SK-N-SH (cell line): Measurements from ENCODE around the gene NELFB.

Experiments
- CTCF ChIP-seq: fragments of 200-600 bp; sonication (generic); IDR thresholded peaks from 2 replicates; pipeline ENCODE4 v1.6.1; 2017; ENCODE audit warnings: antibody characterized with exemption, mild to moderate bottlenecking, moderate library complexity
- ELF1 ChIP-seq: IDR thresholded peaks from 2 replicates; pipeline ENCODE4 v1.4.0; 2012
- FOXJ3 ChIP-seq: sonication (generic); formaldehyde crosslinking; IDR thresholded peaks from 2 replicates; pipeline ENCODE4 v1.5.1; 2020; ENCODE audit warnings: mild to moderate bottlenecking, missing genetic modification reagents
- MAX ChIP-seq: IDR thresholded peaks from 2 replicates; pipeline ENCODE4 v1.4.0; 2012; ENCODE audit warnings: low read depth
- MXI1 ChIP-seq: IDR thresholded peaks from 2 replicates; pipeline ENCODE4 v1.6.1; 2012; ENCODE audit warnings: mild to moderate bottlenecking, low read depth, low read length, improper control_type of control experiment
- RAD21 ChIP-seq: IDR thresholded peaks from 2 replicates; pipeline ENCODE4 v1.6.1; 2012; ENCODE audit warnings: mild to moderate bottlenecking, low read length

- TF ChIP-seq MAX, result no peak
- no peak for TF ChIP-seq CTCF
- no peak for TF ChIP-seq FOXJ3 (CRISPR knock-in tag)
- no peak for TF ChIP-seq ELF1
- no peak for TF ChIP-seq RAD21
- TF ChIP-seq MXI1, result no peak
Measured at GRCh38 chr9:137308057-137308619, 53.0 kb downstream of the NELFB start.
